Keratinocyte (primary cell): ENCODE data around the gene NHLRC1. TPM values are rescaled to one million over a fixed set of nuclear protein-coding genes. Genes with fewer than 3 reads are reported as not detected.

Source experiments
- DNase-seq: peaks from one replicate; pipeline ENCODE4 v3.0.0-alpha.2; 2011; ENCODE audit warnings: low read depth, missing footprints, low spot score
- FAIRE-seq: peaks from 2 replicates; lab custom pipeline; 2011; peaks lifted over from hg19 to GRCh38; lab: Jason Lieb, UNC
- H2AFZ ChIP-seq: 2 replicates; pipeline ENCODE4 v1.6.0; 2012; ENCODE audit warnings: low read length, control low read depth, inconsistent platforms; ENCODE audit not compliant: control insufficient read depth
- H3K27ac ChIP-seq: 2 replicates; pipeline ENCODE4 v1.5.1; 2011; ENCODE audit warnings: low read length; ENCODE audit not compliant: control insufficient read depth, insufficient read depth
- H3K27me3 ChIP-seq: 3 replicates; pipeline ENCODE4 v1.6.0; 2011; ENCODE audit warnings: low read length; ENCODE audit not compliant: control insufficient read depth, insufficient read depth; ENCODE audit errors: extremely low read depth
- H3K36me3 ChIP-seq, 2 experiments: 2 replicates in 1 of 2; 3 replicates in 1 of 2; pipeline ENCODE4 v1.5.1; 2011; ENCODE audit warnings: low read length in 2 of 2, mild to moderate bottlenecking in 1 of 2; ENCODE audit not compliant: control insufficient read depth in 2 of 2, insufficient read depth in 2 of 2; ENCODE audit errors: extremely low read depth in 1 of 2
- H3K4me1 ChIP-seq: 3 replicates; pipeline ENCODE4 v1.5.1; 2011; ENCODE audit warnings: low read length; ENCODE audit not compliant: control insufficient read depth, insufficient read depth; ENCODE audit errors: extremely low read depth
- H3K4me2 ChIP-seq: 3 replicates; pipeline ENCODE4 v1.6.0; 2011; ENCODE audit warnings: low read depth, low read length; ENCODE audit not compliant: control insufficient read depth, insufficient read depth; ENCODE audit errors: extremely low read depth
- H3K4me3 ChIP-seq, 3 experiments: fragments of 200-600 bp in 1 of 3; sonication (generic) in 1 of 3; 2 replicates in 2 of 3; 3 replicates in 1 of 3; pipeline ENCODE4 v1.5.1; 2011 to 2016; ENCODE audit warnings: low read length in 3 of 3, mild to moderate bottlenecking in 3 of 3, control low read depth in 2 of 3, inconsistent platforms in 1 of 3, low read depth in 1 of 3, mixed read lengths in 1 of 3, mixed run types in 1 of 3, moderate library complexity in 1 of 3; ENCODE audit not compliant: control insufficient read depth in 2 of 3, insufficient read depth in 2 of 3; ENCODE audit errors: extremely low read depth in 1 of 3
- H3K79me2 ChIP-seq: 2 replicates; pipeline ENCODE4 v1.6.0; 2012; ENCODE audit warnings: low read length; ENCODE audit not compliant: control insufficient read depth, insufficient read depth
- H3K9ac ChIP-seq: 3 replicates; pipeline ENCODE4 v1.6.0; 2011; ENCODE audit warnings: low read length; ENCODE audit not compliant: control insufficient read depth, insufficient read depth; ENCODE audit errors: extremely low read depth
- H3K9me1 ChIP-seq: 3 replicates; pipeline ENCODE4 v1.6.0; 2011; ENCODE audit warnings: low read length; ENCODE audit not compliant: control insufficient read depth, insufficient read depth; ENCODE audit errors: extremely low read depth
- H3K9me3 ChIP-seq: 2 replicates; pipeline ENCODE4 v1.5.1; 2012; ENCODE audit warnings: low read depth, low read length; ENCODE audit not compliant: control insufficient read depth
- H4K20me1 ChIP-seq: 3 replicates; pipeline ENCODE4 v1.6.0; 2011; ENCODE audit warnings: low read length; ENCODE audit not compliant: control insufficient read depth, insufficient read depth; ENCODE audit errors: extremely low read depth
- CTCF ChIP-seq, 3 experiments: IDR thresholded peaks in 1 of 3; conservative IDR thresholded peaks in 1 of 3; optimal IDR thresholded peaks in 1 of 3; 2 replicates in 2 of 3; 3 replicates in 1 of 3; pipeline versions ENCODE3 to v1.5.1; 2011; ENCODE audit warnings: low read length in 3 of 3, mild to moderate bottlenecking in 3 of 3, moderate library complexity in 2 of 3, control low read depth in 1 of 3, inconsistent platforms in 1 of 3; ENCODE audit not compliant: insufficient read depth in 2 of 3; ENCODE audit errors: extremely low read depth in 1 of 3
- EZH2 ChIP-seq: IDR thresholded peaks from one replicate; pipeline ENCODE4 v1.6.1; 2012; ENCODE audit warnings: inconsistent platforms, mild to moderate bottlenecking, low read length, moderate library complexity
- dilution Hi-C: fragments of 300-500 bp; cut with MboI; formaldehyde crosslinking; loops from one replicate; pipeline ENCODE4 v1.7.0; 2020; ENCODE audit warnings: low sequenced_read_pairs; ENCODE audit not compliant: extremely low pct_ligation_motif_present
- polyA plus RNA-seq, 5 experiments: library from polyadenylated mRNA; depleted of rRNA in 3 of 5; stranded (reverse) in 3 of 5; stranded (forward) in 1 of 5; unstranded in 1 of 5; fragments of >200 nt; gene quantifications; 1 replicate in 1 of 5; 2 replicates in 3 of 5; 3 replicates in 1 of 5; pipeline versions ENCODE4 v1.2.1 to v1.2.3, GENCODE V29; 2011 to 2012; ENCODE audit warnings: missing spikeins in 2 of 5, low read depth in 1 of 5, low replicate concordance in 1 of 5

NHLRC1 gene
- polyA plus RNA-seq, 1 donor (not counting 4 experiments of a cell fraction or from before 2014, with no cell fraction given), result 1.2 TPM

DNA sequence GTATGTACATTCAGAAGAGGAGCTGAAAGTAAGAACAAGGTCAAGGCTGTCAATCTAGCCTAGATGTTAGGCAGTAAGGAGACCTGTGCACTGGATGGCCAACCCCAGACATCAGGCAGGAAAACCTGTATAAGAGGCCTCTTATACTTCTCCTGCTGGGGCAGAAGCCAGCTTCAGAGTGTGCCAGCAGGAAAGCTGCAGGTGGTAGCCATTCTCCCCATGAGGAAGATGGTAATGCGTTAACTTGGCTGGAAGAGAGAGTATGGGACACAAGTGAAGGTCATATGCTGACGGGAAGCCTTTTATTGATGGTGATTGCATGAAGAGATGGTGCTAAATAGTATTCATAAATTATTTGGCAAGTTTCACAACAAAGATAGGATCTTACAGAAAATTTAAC, 20.6 kb downstream of the NHLRC1 start:
- H3K4me2 ChIP-seq, result no peak overlapping the region
- no peak overlapping the region for H3K4me3 ChIP-seq
- H3K27me3 ChIP-seq, result no peaks in the 10 kb centered on the region
- no peaks in the 10 kb centered on the region for H3K9me1 ChIP-seq
- DNase-seq, result no peak
- dilution Hi-C loops, result no loop called here
- H3K9me3 ChIP-seq, result no peaks in the 10 kb centered on the region
- H3K36me3 ChIP-seq, result no peaks in the 10 kb centered on the region
- no peak overlapping the region for H3K27ac ChIP-seq
- H4K20me1 ChIP-seq, result no peaks in the 10 kb centered on the region
- no peak overlapping the region for H2AFZ ChIP-seq
- H3K4me1 ChIP-seq, result no peaks in the 10 kb centered on the region
- TF ChIP-seq CTCF (optimal IDR thresholded peaks at IDR 0.05 in 1 of 3, IDR thresholded peaks at IDR 0.05 in 1 of 3, conservative IDR thresholded peaks at IDR 0.05 in 1 of 3; ENCODE audit: extremely low read depth in 1 of 3, insufficient read depth in 2 of 3, low read length in 3 of 3), result no peak
- no peak for TF ChIP-seq EZH2
- no peaks in the 10 kb centered on the region for H3K79me2 ChIP-seq
- FAIRE-seq, result no peak
- H3K9ac ChIP-seq, result no peak overlapping the region

DNA sequence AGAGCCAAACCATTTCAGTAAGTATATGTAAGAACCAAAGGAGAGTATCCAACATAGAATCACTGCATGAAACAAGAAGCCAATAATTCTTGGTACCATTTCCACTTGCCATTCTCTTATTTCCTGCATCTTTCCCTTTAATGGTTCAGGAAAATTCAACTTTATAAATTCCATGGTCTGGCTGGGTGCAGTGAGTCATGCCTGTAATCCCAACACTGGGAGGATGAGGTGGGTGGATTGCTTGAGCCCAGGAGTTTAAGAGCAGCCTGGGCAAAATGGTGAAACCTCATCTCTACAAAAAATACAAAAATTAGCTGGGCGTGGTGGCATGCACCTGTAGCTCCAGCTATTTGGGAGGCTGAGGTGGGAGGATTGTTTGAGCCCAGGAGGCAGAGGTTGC, 21.2 kb downstream of the NHLRC1 start:
- Histone ChIP-seq H3K4me2 (no peak overlapping the region), H3K36me3 (no peaks in the 10 kb centered on the region), H3K79me2 (no peaks in the 10 kb centered on the region), H3K4me1 (no peaks in the 10 kb centered on the region), H3K27ac (no peak overlapping the region), H3K9me1 (no peaks in the 10 kb centered on the region), H3K9me3 (no peaks in the 10 kb centered on the region), H3K9ac (no peak overlapping the region), H3K4me3 (no peak overlapping the region), H2AFZ (no peak overlapping the region), H4K20me1 (no peaks in the 10 kb centered on the region), H3K27me3 (no peaks in the 10 kb centered on the region)
- dilution Hi-C loops, result no loop called here
- no peak for TF ChIP-seq CTCF (optimal IDR thresholded peaks at IDR 0.05 in 1 of 3, IDR thresholded peaks at IDR 0.05 in 1 of 3, conservative IDR thresholded peaks at IDR 0.05 in 1 of 3; ENCODE audit: extremely low read depth in 1 of 3, insufficient read depth in 2 of 3, low read length in 3 of 3)
- no peak for TF ChIP-seq EZH2
- no peak for FAIRE-seq
- DNase-seq, result no peak
